Fibroblast of pulmonary artery (primary cell): Measurements from ENCODE around the gene MTSS2.

Source experiments
- DNase-seq: peaks from one replicate; pipeline ENCODE4 v3.0.0-alpha.2; 2010; ENCODE audit warnings: low read depth
- H3K4me3 ChIP-seq: replicated peaks from 2 replicates; pipeline ENCODE4 v1.5.1; 2011; ENCODE audit warnings: low read depth, mild to moderate bottlenecking, control low read depth, low read length, moderate library complexity
- CTCF ChIP-seq: IDR thresholded peaks from 2 replicates; pipeline ENCODE4 v1.5.1; 2011; ENCODE audit warnings: mild to moderate bottlenecking, control low read depth, low read length, inconsistent platforms; ENCODE audit errors: missing control alignments

MTSS2 gene

DNA sequence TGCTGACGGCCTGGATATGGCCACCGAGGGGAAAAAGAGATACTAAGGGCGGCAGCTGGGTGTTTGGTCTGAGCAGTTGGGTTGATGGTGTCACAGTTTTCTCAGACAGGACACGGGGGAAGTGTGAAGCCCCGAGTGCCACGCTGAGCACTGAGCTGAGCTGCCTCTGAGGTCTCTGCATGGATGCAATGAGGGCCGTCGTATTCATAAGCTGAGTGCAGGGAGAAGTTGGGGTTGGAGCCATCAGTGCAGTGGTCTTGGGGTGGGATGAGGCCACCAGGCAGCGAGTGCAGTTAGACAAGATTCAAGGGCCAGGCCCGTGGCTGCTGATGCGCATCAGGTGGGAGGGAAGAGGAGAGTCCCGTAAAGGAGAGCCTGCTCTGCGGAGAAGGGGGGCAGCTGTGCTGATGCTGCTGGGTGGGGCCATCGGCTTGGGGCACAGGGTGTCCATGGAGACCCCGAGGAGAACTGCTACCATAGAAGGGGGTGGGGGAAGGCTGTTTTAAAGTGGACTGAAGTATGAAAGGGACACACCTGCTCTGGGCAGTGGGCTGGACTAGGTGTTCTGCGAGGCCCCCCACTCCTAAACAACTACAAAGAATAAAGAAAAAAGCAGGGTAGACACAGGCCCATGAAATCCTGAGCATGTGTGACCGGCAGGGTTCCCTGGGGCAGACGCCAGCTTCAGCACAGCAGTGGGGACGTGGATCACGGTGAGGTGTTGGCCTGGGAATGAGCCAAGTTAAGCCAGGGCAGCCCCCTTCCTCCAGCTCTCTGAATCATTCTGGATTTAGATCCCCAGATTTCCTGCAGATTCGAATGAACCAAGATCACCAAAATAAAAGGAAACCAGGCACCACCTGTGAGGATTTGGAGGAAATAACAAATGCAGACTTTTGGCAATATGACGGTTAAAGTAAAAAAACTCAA lies 19.8 kb downstream of the MTSS2 start:
- no peak overlapping the region for H3K4me3 ChIP-seq
- TF ChIP-seq CTCF: no peak
- DNase-seq: no peak

- TF ChIP-seq CTCF: no peak
- no peak for DNase-seq
- no peak overlapping the region for H3K4me3 ChIP-seq
Observed at GRCh38 chr16:70665113-70665694, 20.6 kb downstream of the MTSS2 start.

GRCh38 chr16:70664325-70665112 lies 21.3 kb downstream of the MTSS2 start:
- no peak overlapping the region for H3K4me3 ChIP-seq
- no peak for TF ChIP-seq CTCF
- DNase-seq: no peak

DNA sequence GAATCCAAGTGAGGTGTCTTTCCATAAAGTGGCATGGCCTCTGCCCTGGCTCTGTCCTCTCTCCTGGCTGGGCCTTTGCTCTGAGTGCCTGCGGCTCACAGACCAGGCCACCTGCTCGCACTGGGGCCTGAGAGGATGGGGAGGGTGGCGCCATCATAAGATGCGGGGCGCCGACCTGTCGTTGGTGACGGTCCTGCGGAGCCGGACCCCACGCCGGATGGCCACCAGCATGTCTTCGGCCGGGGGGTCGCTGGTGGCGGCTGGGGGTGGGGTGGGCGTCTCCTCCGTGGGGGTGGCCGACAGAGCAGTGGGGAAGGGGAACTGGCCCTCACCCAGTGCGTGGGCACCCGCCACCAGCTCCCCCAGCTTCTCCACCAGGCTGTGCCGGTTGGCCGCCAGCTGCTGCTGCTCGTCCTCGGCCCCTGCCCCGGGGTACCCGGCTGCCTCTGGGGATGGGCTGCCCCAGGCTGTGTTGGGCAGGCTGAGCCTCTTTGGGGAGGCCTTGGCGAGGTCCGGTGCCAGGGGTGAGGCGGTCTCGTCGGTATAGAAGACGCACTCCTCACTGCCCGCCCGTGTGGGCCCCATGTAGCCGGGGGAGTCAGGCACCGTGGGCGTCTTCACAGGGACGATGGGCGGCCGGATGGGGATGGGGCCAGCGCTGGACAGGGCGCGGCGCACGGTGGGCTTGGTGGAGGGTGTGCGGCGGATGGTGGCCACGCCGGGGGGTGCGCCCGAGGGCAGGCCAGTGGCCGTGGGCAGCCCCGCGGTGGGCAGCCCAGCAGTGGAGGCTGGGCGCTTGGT lies 22.1 kb downstream of the MTSS2 start:
- no peak for TF ChIP-seq CTCF
- no peak overlapping the region for H3K4me3 ChIP-seq
- no peak for DNase-seq

DNA sequence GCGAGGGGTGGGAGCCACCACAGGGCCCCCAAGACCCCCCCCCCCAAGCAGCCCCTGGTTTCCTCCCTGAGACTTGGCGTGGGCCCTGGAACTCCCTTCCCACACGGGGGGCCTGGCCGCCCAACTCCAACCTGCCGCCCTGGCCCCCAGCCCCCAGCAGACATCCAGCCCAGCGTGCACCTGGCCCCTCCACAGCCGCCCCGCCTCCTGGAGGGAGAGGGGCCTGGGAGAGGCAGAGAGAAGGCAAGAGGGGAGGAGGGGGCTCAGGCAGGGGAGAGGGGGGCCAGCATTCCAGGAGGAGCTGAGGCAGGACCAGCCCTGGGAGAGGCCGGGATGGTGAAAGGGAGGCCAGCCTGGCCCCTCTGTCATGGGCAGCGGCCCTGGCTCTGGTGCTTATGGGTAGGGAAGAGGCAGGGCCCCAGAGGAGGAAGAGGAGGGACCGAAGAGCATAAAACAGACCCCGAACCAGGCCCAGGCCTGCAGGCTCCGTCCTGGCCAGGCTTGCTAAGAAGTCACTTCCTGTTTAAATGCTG lies 22.8 kb downstream of the MTSS2 start:
- no peak for TF ChIP-seq CTCF
- no peak for DNase-seq
- H3K4me3 ChIP-seq: no peak overlapping the region
